A549 (cell line): ENCODE data around the gene PBX1.

Source experiments
- MAZ ChIP-seq: fragments of 150-350 bp; IDR thresholded peaks from 2 replicates; pipeline ENCODE4 v1.6.1; 2014; ENCODE audit warnings: antibody characterized with exemption, low read depth, low read length, borderline replicate concordance
- TF ChIP-seq, protein P1 (sequence below): fragments of >200 bp; sonication (Bioruptor Twin); formaldehyde crosslinking; IDR thresholded peaks from 3 replicates; pipeline ENCODE4 v1.5.1; 2016

GRCh38 chr1:164561472-164561871, 2.5 kb downstream of the PBX1 start:
- TF ChIP-seq, protein P1, sequence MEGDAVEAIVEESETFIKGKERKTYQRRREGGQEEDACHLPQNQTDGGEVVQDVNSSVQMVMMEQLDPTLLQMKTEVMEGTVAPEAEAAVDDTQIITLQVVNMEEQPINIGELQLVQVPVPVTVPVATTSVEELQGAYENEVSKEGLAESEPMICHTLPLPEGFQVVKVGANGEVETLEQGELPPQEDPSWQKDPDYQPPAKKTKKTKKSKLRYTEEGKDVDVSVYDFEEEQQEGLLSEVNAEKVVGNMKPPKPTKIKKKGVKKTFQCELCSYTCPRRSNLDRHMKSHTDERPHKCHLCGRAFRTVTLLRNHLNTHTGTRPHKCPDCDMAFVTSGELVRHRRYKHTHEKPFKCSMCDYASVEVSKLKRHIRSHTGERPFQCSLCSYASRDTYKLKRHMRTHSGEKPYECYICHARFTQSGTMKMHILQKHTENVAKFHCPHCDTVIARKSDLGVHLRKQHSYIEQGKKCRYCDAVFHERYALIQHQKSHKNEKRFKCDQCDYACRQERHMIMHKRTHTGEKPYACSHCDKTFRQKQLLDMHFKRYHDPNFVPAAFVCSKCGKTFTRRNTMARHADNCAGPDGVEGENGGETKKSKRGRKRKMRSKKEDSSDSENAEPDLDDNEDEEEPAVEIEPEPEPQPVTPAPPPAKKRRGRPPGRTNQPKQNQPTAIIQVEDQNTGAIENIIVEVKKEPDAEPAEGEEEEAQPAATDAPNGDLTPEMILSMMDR: no peak
- no peak for TF ChIP-seq MAZ
